H9 (cell line): Measurements from ENCODE around the gene MYBPC2. TPM values are rescaled to one million over a fixed set of nuclear protein-coding genes. Genes with fewer than 3 reads are reported as not detected.

Source experiments
- DNase-seq: peaks from one replicate; pipeline ENCODE4 v3.0.0-alpha.2; 2017
- H2AFZ ChIP-seq: one replicate; pipeline ENCODE4 v1.6.1; 2013; ENCODE audit warnings: mild to moderate bottlenecking, low read length, control low read depth, moderate library complexity
- H2AK5ac ChIP-seq: 2 replicates; pipeline ENCODE4 v1.6.1; 2013; ENCODE audit warnings: low read length, control low read depth, mixed read lengths; ENCODE audit not compliant: insufficient read length
- H2BK120ac ChIP-seq: one replicate; pipeline ENCODE4 v1.6.1; 2013; ENCODE audit warnings: low read depth, mild to moderate bottlenecking, low read length, control low read depth, inconsistent platforms; ENCODE audit not compliant: poor library complexity, severe bottlenecking
- H2BK12ac ChIP-seq: 2 replicates; pipeline ENCODE4 v1.6.1; 2013; ENCODE audit warnings: low read length, control low read depth, mixed read lengths, low read depth; ENCODE audit not compliant: insufficient read length
- H2BK15ac ChIP-seq: 2 replicates; pipeline ENCODE4 v1.6.1; 2013; ENCODE audit warnings: low read depth, low read length, control low read depth
- H2BK20ac ChIP-seq: one replicate; pipeline ENCODE4 v1.6.1; 2013; ENCODE audit warnings: low read depth, mild to moderate bottlenecking, low read length, control low read depth, inconsistent platforms; ENCODE audit not compliant: poor library complexity, severe bottlenecking
- H2BK5ac ChIP-seq: 2 replicates; pipeline ENCODE4 v1.6.1; 2013; ENCODE audit warnings: low read length, control low read depth, mixed read lengths; ENCODE audit not compliant: insufficient read length
- H3K14ac ChIP-seq: 2 replicates; pipeline ENCODE4 v1.6.1; 2013; ENCODE audit warnings: low read length, control low read depth; ENCODE audit not compliant: insufficient read depth
- H3K18ac ChIP-seq: 2 replicates; pipeline ENCODE4 v1.6.1; 2013; ENCODE audit warnings: low read depth, mild to moderate bottlenecking, mixed read lengths, low read length, control low read depth; ENCODE audit not compliant: insufficient read length
- H3K23ac ChIP-seq: 2 replicates; pipeline ENCODE4 v1.6.1; 2013; ENCODE audit warnings: low read length, control low read depth, mixed read lengths, low read depth; ENCODE audit not compliant: insufficient read length
- H3K23me2 ChIP-seq: 2 replicates; pipeline ENCODE4 v1.6.1; 2013; ENCODE audit warnings: low read depth, mild to moderate bottlenecking, mixed read lengths, low read length, control low read depth; ENCODE audit not compliant: insufficient read length, poor library complexity, severe bottlenecking
- H3K27ac ChIP-seq: 2 replicates; pipeline ENCODE4 v1.5.1; 2013; ENCODE audit warnings: low read length, control low read depth, mixed read lengths, low read depth; ENCODE audit not compliant: insufficient read length
- H3K27me3 ChIP-seq: 2 replicates; pipeline ENCODE4 v1.6.1; 2013; ENCODE audit warnings: low read length, control low read depth, inconsistent platforms; ENCODE audit not compliant: insufficient read depth
- H3K4ac ChIP-seq: 2 replicates; pipeline ENCODE4 v1.6.1; 2013; ENCODE audit warnings: low read depth, mild to moderate bottlenecking, control low read depth, inconsistent platforms, low read length, moderate library complexity
- H3K4me1 ChIP-seq: 2 replicates; pipeline ENCODE4 v1.6.1; 2013; ENCODE audit warnings: low read length, control low read depth, inconsistent platforms; ENCODE audit not compliant: insufficient read depth
- H3K4me2 ChIP-seq: 2 replicates; pipeline ENCODE4 v1.6.1; 2013; ENCODE audit warnings: low read length, control low read depth, mixed read lengths; ENCODE audit not compliant: insufficient read length, insufficient read depth
- H3K56ac ChIP-seq: 2 replicates; pipeline ENCODE4 v1.6.1; 2013; ENCODE audit warnings: low read depth, mild to moderate bottlenecking, mixed read lengths, low read length, control low read depth; ENCODE audit not compliant: insufficient read length
- H3K79me1 ChIP-seq: 2 replicates; pipeline ENCODE4 v1.6.1; 2013; ENCODE audit warnings: low read depth, mild to moderate bottlenecking, moderate library complexity, low read length, control low read depth, inconsistent platforms; ENCODE audit not compliant: insufficient read depth, poor library complexity, severe bottlenecking
- H3K79me2 ChIP-seq: 2 replicates; pipeline ENCODE4 v1.6.1; 2013; ENCODE audit warnings: low read length, control low read depth, inconsistent platforms; ENCODE audit not compliant: insufficient read depth
- H3K9ac ChIP-seq: 2 replicates; pipeline ENCODE4 v1.6.1; 2013; ENCODE audit warnings: low read length, control low read depth, mixed read lengths; ENCODE audit not compliant: insufficient read length; ENCODE audit errors: extremely low read depth
- H3K9me3 ChIP-seq: one replicate; pipeline ENCODE4 v1.6.1; 2013; ENCODE audit warnings: low read depth, low read length, inconsistent platforms; ENCODE audit not compliant: control insufficient read depth
- H3T11ph ChIP-seq: one replicate; pipeline ENCODE4 v1.6.1; 2013; ENCODE audit warnings: mild to moderate bottlenecking, low read length, control low read depth, inconsistent platforms
- H4K20me1 ChIP-seq: one replicate; pipeline ENCODE4 v1.6.1; 2013; ENCODE audit not compliant: control insufficient read depth, insufficient read length, insufficient read depth
- H4K5ac ChIP-seq: 2 replicates; pipeline ENCODE4 v1.6.1; 2013; ENCODE audit warnings: low read depth, mild to moderate bottlenecking, mixed read lengths, low read length, control low read depth; ENCODE audit not compliant: insufficient read length
- H4K8ac ChIP-seq: replicated peaks from 2 replicates; pipeline ENCODE4 v1.6.1; 2013; ENCODE audit warnings: low read length, control low read depth, mixed read lengths, low read depth; ENCODE audit not compliant: insufficient read length
- H4K91ac ChIP-seq: 2 replicates; pipeline ENCODE4 v1.6.1; 2013; ENCODE audit warnings: low read depth, mild to moderate bottlenecking, moderate library complexity, mixed read lengths, low read length, control low read depth; ENCODE audit not compliant: insufficient read length
- H3K27ac Mint-ChIP-seq, 3 experiments: 2 replicates in 2 of 3; 3 replicates in 1 of 3; pipeline ENCODE4 v1.8.0; 2020 to 2021; ENCODE audit warnings: mixed read lengths in 3 of 3, mild to moderate bottlenecking in 1 of 3, moderate library complexity in 1 of 3
- H3K27me3 Mint-ChIP-seq: 2 replicates; pipeline ENCODE4 v1.8.0; 2021; ENCODE audit warnings: low read depth, mild to moderate bottlenecking, moderate library complexity, mixed read lengths
- H3K36me3 Mint-ChIP-seq, 3 experiments: 2 replicates in 2 of 3; 3 replicates in 1 of 3; pipeline ENCODE4 v1.8.0; 2020 to 2021; ENCODE audit warnings: low read depth in 3 of 3, mixed read lengths in 3 of 3; ENCODE audit not compliant: insufficient read depth in 1 of 3
- H3K4me1 Mint-ChIP-seq, 2 experiments: 2 replicates each; pipeline ENCODE4 v1.8.0; 2020; ENCODE audit warnings: mixed read lengths in 2 of 2
- H3K4me3 Mint-ChIP-seq, 2 experiments: 2 replicates in 1 of 2; 3 replicates in 1 of 2; pipeline ENCODE4 v1.8.0; 2020 to 2021; ENCODE audit warnings: mild to moderate bottlenecking in 2 of 2, mixed read lengths in 2 of 2, moderate library complexity in 1 of 2
- H3K9me3 Mint-ChIP-seq, 2 experiments: 2 replicates in 1 of 2; 3 replicates in 1 of 2; pipeline ENCODE4 v1.8.0; 2020; ENCODE audit warnings: mild to moderate bottlenecking in 2 of 2, mixed read lengths in 2 of 2, moderate library complexity in 1 of 2
- CTCF ChIP-seq: fragments of 200-600 bp; sonication (generic); conservative IDR thresholded peaks from 3 replicates; pipeline ENCODE4 v1.8.0; 2021; ENCODE audit warnings: antibody characterized with exemption, mild to moderate bottlenecking
- WGBS: extraction: QIAGEN DNeasy Blood & Tissue Kit; methylation state at CpG from one replicate; pipeline ENCODE4 v1.1.7; 2013; ENCODE audit warnings: missing lambda C conversion rate, low lambda C conversion rate, mixed read lengths; ENCODE audit not compliant: insufficient read length; ENCODE audit errors: extremely low coverage; 5-methylcytosine and 5-hydroxymethylcytosine counted together
- total RNA-seq: library from RNA; stranded (reverse); gene quantifications from 2 replicates; pipeline ENCODE4 v1.2.1, GENCODE V29; 2021

The MYBPC2 gene
- total RNA-seq, 1 experiment from 2014 or later = 4.9 TPM

GRCh38 chr19:50488389-50489194 is 55.9 kb downstream of the MYBPC2 start:
- peaks cover 83% of the 10 kb centered on the region for H3K27me3 Mint-ChIP-seq
- H3K23ac ChIP-seq = no peak overlapping the region
- peaks cover 25 to 36% (median 31%) of the 10 kb centered on the region in 3 experiments for H3K36me3 Mint-ChIP-seq

More at GRCh38 chr19:50488389-50489194, 55.9 kb downstream of the MYBPC2 start:
- Histone ChIP-seq H3K9ac (no peak overlapping the region), H2BK5ac (no peak overlapping the region), H3K18ac (no peak overlapping the region), H3K27me3 (peaks cover 7% of the 10 kb centered on the region; the same call in 1 of the 2 replicates), H2AFZ (no peak overlapping the region), H2BK120ac (no peak overlapping the region), H2BK20ac (no peak overlapping the region), H3K4me2 (no peak overlapping the region), H3K14ac (no peak overlapping the region), H4K91ac (no peak overlapping the region), H3K79me2 (no peaks in the 10 kb centered on the region), H4K5ac (no peak overlapping the region), H4K8ac (no peak overlapping the region), H2AK5ac (no peak overlapping the region), H4K20me1 (no peaks in the 10 kb centered on the region), H3K9me3 (peaks cover 8% of the 10 kb centered on the region), H3K4me1 (peaks cover 4% of the 10 kb centered on the region; the same call in 1 of the 2 replicates), H3K56ac (no peak overlapping the region), H3K27ac (no peak overlapping the region), H2BK15ac (no peak overlapping the region), H2BK12ac (no peak overlapping the region), H3K23me2 (peaks cover 5% of the 10 kb centered on the region), H3T11ph (no peak overlapping the region), H3K4ac (no peak overlapping the region), H3K79me1 (no peaks in the 10 kb centered on the region)
- no peak for TF ChIP-seq CTCF
- Mint-ChIP-seq H3K4me1 (peaks cover 29 to 42% of the 10 kb centered on the region in 2 experiments), H3K9me3 (peaks cover 31 to 43% of the 10 kb centered on the region in 2 experiments), H3K4me3 (peak overlapping the region in 1 of 2 experiments; percentile 55; a peak in 1 of 5 replicates), H3K27ac (no peak overlapping the region)
- no CpG with 5 or more reads among the region's 13 CpGs for WGBS
- DNase-seq = no peak
